Stimulated activated CD8-positive, alpha-beta memory T cell treated with anti-CD3 and anti-CD28 coated beads, Interleukin-15, amount 100 ng/mL, for 1 hour (primary cell): ENCODE data around the gene SLIT1.

Experiments
- DNase-seq: peaks from one replicate; pipeline ENCODE4 v3.0.0-alpha.2; 2020; ENCODE audit warnings: low read depth

The SLIT1 gene

DNA sequence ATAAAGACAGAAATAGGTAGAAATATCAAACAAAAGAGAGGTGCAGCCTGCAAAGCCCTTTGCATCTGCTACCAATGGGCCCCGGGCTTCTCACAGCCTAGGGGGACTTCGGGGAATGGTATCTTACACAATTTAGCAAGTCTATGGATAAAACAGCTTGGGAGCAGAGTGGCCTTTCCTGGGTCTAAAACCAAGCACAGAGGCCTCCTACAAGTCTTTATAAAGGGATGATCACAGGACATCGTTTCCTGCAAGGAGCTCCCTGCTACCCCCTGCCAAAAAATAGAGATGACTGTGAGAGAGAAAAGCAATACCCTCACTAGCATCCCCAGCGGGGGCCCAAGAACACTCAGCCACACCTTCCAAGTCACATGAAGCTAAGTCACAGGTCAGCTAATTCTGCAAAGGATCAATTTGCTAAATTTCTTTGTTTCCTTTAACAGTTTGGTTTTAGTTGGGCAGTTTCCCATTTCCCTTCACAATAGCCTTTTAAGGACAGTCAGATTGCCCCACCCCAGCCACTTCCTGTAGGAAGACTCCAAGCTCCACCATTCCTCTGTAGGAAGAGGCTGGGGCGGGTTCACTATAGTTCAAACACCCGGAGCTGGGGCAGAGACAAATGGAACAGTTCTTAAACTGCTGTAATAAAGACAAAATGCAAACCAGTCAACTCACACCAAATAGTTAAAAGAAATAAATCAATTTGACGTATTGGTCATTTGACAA lies 105.5 kb downstream of the SLIT1 start:
- no peak for DNase-seq

DNA sequence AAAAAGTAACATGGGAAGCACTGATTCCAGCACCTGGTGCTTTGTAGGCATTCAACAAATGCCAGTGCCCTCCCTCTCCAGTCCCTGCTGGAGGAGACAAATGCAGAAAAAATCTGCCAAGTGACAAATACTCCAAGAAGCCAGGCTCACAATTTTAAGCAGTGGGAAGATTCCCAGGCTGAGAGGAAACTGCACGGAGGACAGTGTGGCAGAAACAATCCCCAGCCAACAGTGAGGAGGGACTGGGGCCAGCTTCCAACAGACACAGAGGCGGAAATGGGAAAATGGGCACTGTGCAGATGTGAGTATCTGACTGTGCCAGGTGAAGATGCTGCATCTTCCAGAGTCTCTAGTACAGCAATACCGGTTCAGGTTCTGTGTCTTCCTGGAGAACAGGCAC lies 106.3 kb downstream of the SLIT1 start:
- DNase-seq: no peak

- no peak for DNase-seq
Measured at GRCh38 chr10:97078938-97079445, 106.8 kb downstream of the SLIT1 start.

DNA sequence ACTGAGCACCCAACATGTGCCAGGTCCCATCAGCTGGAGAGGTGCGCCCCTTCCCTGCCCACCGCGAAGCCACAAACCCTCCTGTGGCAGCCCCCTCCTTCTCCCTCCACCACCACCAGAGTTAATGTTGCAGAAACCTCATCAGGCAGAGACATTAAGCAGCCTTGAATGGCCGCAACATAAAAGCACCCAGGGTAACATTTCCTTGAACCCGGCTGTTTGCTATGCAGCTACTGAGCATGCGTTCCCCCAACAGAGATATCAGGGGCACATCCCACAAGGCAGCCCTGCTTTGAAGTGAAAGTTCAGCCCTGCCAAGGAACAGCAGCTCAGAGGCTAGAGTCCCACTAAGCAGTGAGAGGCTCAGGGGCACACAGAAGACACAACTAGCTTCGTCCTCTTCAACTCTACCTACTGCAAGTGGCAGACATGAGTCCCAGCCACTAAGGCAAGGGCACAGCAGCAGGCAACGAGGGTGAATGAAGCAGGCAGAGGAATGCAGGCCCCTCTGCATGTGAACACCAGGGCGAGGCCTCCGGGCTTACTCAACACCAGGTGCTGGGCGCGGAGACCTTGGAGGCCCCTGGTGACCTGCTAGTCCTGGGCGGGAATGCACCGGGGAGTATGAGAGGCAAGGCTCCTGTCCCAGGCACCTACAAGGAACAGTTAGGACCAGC lies 107.4 kb downstream of the SLIT1 start:
- DNase-seq: no peak

DNA sequence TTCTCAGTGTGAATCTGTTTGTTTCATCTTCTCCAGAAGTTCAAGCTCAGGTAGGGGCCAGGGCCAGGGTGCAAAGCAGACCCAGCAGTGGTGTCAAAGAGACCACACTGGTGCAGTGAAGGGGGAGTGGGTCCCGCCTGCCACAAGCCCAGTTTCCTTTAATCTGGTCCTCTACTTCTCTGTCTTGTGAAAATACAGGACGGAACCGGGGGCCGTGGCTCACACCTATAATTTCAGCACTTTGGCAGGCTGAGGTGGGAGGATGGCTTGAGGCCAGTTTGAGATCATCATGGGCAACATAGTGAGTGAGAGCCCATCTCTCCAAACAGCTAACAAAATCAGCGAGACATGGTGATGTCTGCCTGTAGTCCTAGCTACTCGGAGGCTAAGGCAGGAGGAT lies 109.0 kb downstream of the SLIT1 start:
- no peak for DNase-seq

- no peak for DNase-seq
Measured at GRCh38 chr10:97075961-97076525, 109.7 kb downstream of the SLIT1 start.

DNA sequence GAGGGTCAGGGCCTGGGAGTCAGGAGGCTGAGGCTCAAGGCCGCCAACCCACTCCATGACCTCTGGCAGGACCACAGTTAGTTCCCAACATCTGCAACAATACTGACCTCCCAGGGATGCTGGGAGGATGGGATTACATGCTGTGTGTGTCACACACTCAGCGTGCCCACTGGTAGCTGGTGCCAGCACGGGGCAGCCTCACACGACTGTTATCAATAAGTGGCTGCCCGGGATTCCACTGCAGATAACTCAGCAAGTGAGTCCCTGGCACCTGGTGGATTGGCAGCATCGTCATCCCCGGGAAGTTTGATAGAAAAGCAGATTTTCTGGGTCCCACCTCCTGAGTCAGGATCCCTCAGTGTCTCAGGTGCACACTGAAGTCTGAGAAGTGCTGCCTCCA lies 110.3 kb downstream of the SLIT1 start:
- no peak for DNase-seq

DNA sequence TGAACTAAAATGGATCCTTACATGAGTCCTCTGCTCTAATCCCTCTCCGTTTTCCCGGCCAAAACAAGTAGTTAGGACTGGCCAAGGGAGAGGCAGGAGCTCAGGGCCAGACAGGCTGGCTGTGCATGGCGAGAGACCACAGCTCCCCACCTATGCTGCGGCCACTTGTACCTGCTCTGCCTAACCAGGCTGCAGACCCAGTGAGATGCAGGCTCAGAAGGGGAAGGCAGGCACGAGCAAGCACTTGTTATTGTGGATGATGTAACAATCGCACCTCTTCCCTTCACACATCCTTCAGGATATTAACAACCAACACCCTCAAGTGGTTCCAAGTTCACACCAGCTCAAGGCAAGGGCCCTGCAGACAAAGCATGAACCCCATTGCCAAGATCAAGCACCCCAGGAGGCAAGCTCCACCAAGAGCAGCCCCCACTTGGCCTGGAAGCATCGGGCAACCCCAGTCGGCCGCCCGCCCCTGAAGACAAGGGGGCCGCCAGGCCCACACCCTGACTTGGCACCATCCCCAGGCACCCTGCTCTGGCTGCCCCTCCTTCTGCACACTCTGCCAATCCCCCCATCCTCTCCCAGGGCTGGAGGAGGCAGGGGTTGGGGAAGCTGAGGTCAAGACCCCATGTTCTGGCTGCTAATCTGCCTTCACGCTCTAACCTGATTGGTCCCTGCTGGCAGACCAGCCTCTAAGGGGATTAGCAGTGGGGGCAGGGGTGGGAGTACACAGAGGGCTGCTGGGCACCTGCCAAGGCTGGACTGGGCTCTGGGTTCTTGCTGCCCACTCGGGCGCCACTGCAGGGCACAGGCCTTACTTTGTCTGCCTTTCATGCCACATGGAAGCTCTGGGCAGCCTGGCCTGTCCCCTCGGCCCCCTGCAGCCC lies 111.3 kb downstream of the SLIT1 start:
- no peak for DNase-seq

DNA sequence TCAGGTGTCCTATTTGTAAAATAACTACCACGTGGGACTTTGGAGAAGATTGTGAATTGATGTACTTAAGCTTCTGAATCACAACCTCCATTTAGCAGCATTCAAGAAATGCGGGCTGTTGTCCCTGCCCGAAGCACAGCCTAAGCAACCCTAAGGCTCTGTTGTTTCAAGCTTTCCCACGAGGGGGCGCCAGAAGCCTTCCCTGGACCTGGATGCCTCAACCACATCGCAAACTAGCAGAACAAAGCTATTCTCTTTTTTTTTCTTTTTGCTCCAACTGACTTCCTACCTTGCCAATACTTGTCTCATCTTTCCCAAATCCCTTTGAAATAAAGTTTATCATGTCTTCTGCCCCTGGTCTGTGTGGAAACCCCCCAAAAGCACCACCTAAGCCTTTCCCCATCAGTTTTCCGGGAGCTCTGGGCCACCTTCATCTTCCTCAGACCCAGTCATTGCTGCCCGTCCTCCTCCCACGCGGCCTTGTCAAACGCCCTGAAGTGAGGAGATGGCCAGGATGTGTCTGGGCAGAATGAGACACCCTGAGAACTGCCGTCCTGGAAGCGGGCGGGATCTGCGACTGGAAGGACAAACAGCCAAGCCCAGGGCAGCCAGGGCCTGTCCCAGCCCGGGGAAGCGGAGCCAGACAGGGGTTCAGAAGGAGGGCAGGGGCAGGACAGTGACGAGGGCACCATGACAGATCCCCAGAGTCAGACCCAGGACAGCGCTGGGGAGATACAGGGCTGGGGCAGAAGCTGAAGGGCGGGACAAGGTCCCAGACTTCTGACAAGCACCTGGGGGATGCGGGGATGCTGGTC lies 112.7 kb downstream of the SLIT1 start:
- peak; percentile 68 for DNase-seq

DNA sequence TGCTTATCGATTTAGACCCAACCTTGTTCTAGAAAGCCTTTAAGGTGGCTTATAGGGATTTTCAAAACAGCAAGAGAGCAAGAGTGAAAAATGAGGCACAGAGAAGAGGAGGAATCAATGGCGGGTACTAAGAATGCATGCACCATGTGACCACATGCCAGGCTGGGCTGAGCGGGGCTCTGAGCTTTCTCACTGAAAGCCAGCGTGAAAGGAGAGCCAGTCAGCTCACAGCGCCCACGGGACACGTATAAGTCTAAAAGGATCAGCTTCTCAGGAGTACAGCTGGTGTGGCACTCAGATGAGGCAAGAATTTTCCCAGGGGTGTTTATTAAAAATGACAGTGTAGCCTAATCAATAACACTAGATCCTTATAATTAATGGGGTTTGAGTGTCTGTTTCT lies 114.3 kb downstream of the SLIT1 start:
- no peak for DNase-seq

DNA sequence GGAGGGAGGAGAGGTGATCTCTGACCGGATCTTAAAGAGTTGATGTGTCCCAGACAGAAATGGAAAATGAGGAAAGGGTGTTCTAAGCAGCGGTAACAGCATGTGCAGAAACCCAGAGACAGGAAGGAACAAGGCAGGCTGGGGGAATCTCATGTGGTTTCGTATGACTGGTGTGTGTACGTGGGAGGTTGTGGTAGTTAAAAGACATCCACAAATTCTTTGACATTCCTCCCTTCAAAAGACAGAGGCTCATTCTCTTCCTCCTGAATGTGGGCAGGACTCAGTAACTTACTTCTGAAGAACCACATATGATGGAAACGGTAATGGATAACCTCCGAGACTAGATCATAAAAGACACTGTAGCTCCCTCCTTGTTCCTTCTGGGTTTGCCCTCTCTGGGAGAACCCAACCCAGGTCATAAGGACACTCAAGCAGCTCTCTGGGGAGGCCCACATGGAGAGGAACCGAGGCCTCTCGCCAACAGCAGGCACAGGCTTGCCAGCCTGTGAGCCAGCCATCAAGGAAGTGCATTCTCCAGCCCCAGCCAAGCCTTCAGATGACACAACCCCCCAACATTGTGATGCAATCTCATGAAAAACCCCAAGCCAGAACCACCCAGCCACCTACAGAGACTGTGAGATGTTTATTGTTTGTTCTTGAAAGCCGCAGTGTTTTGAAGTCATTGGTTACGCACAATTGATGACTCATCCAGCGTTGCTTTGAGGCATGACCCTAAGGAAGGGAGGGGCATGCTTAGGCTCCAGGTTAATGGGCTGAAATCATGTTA lies 116.0 kb downstream of the SLIT1 start:
- DNase-seq: no peak

DNA sequence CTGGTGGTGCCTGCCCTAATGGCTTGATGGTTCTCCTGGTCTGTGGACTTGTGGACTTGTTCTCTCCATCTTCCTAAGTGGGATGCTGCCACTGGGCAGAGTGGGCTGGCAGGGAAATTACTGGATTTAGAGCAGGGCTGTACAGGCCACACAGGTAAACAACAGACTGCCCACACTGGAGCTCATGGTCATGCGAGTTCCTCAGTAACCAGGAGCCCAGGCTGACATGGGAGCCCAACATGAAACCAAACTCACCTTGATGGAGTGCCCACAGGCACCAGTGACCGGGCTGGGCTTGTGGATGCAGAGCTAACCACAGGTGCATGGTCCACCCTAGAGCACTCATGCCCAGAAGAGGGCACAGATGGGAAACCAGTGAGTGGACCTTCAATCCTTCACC lies 116.7 kb downstream of the SLIT1 start:
- no peak for DNase-seq

DNA sequence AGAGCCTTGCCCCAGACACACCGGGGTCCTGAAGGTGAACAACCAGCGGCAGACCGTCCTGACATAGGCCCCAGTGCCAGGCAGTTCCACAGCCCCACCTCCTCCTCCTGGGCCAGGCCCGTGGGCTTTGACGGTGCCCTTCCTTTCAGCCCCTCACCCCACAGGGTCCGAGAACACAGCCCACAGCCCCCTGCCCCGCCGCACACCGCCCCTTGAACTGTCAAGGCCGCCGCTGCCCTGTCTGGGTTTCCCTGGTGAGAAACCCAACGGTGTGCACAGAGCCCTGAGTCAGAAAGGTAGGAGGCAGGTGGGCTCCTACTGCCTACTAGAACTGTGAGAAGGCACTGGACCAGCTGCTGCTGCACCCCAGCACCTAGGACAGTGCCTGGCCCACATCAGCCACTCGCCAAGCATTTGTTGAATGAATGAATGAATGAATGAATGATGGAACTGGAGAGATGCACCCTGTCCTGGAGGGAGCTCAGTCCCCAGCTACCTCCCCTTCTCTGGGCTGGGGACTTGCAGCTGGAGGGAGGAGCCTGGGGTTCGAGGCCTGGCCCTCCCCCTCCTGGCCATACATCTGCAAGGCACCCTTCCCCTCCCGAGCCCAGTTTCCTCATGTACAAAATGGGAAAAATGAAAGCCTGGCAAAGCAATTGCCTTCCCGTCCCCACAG lies 117.9 kb downstream of the SLIT1 start:
- no peak for DNase-seq

- DNase-seq: no peak
Measured at GRCh38 chr10:97066877-97067555, 118.7 kb downstream of the SLIT1 start.

GRCh38 chr10:97065686-97066660 lies 119.8 kb downstream of the SLIT1 start:
- no peak for DNase-seq

GRCh38 chr10:97065128-97065527 lies 120.6 kb downstream of the SLIT1 start:
- DNase-seq: no peak

- DNase-seq: no peak
Measured at GRCh38 chr10:97063983-97064837, 121.5 kb downstream of the SLIT1 start.
